GM12872 (cell line): ENCODE measurements around the gene SOCS6.

Experiments used
- CTCF ChIP-seq: IDR thresholded peaks from 3 replicates; pipeline ENCODE4 v1.5.1; 2011; ENCODE audit warnings: low read depth, mild to moderate bottlenecking, low read length, moderate library complexity; ENCODE audit not compliant: insufficient read depth

The SOCS6 gene

GRCh38 chr18:70296781-70297180 is 7.9 kb downstream of the SOCS6 start:
- TF ChIP-seq CTCF, result no peak

DNA sequence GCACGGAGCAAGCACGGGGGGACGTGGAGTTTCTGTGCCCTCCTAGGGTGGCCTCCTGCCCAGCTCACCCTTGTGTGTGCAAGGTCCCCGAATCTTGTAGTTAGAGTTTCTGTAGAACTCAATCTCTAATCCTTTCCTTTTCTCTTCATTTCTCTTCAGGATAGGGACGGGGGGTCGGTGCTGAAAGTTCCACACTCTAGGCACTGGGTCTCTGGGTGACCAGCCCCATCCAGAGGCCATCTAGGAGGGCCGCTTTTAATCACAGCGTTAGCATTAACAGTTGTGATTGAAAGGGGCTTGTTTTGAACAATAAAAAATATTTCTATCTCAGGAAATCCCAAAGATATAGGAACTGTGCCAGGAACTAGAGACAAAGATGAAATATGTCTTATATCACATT is 10.5 kb downstream of the SOCS6 start:
- no peak for TF ChIP-seq CTCF

DNA sequence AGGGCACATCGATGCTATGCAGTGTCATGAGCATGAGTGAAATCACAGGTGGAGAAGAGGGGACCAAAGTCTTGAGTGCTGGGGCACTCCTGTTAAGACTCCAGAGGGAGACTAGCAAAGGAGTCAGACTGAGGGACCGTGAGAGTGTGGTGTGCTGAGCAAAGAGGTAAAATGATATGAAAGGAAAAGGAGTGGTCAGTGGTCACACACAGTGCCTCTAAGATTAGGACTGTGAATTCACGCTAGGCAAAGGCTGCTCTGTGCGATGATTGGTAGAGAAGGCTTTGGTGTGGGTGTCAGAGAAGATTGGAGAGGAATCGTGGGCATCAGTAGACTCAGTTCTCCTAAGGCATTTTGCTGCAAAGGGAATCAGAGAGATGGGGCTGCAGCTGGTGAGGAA is 12.8 kb downstream of the SOCS6 start:
- no peak for TF ChIP-seq CTCF

- TF ChIP-seq CTCF, result no peak
Observed at GRCh38 chr18:70308555-70309294, 19.9 kb downstream of the SOCS6 start.

GRCh38 chr18:70310560-70311320 is 21.9 kb downstream of the SOCS6 start:
- TF ChIP-seq CTCF, result no peak

- TF ChIP-seq CTCF, result no peak
Observed at GRCh38 chr18:70311726-70312125, 22.9 kb downstream of the SOCS6 start.

DNA sequence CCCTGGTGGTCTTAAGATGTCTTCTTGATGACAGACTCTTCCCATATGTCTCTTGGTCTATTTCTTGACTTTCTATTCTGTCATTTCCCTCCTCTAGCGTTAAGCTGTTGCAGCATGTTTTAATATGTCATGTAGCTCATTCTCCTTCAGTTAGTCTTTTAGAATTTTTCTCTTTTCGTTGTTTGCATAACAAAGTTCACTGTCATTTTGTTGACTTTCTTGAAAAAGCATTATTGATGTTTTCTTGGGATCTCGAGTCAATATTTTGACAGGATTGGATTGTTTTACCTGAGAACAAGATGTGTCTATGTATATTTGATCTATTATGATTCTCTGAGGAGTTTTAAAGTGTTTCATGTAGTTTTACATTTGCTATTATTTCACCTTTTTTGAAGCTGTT is 24.8 kb downstream of the SOCS6 start:
- no peak for TF ChIP-seq CTCF
